Vagina (tissue), 2 donors: ENCODE measurements around the gene CTNNA3. TPM values are rescaled to one million over a fixed set of nuclear protein-coding genes. Genes with fewer than 3 reads are reported as not detected.

ENCODE experiments used
- DNase-seq, 2 donors: peaks; one replicate each; pipeline ENCODE4 v3.0.0-alpha.2; 2017; ENCODE audit errors: extremely low spot score in 2 of 2
- H3K27ac ChIP-seq: fragments of 200-600 bp; sonication (generic); one replicate; pipeline ENCODE4 v1.5.1; 2019
- H3K27me3 ChIP-seq: fragments of 200-600 bp; sonication (generic); one replicate; pipeline ENCODE4 v1.5.1; 2019
- H3K36me3 ChIP-seq, 2 donors: fragments of 200-600 bp; sonication (generic); one replicate each; pipeline ENCODE4 v1.5.1; 2017 to 2019
- H3K4me1 ChIP-seq: fragments of 200-600 bp; sonication (generic); one replicate; pipeline ENCODE4 v1.5.1; 2019
- H3K4me3 ChIP-seq, 2 donors: fragments of 200-600 bp; sonication (generic); 1 replicate in 1 of 2; 2 replicates in 1 of 2; pipeline ENCODE4 v1.5.1; 2016 to 2019
- H3K9me3 ChIP-seq: fragments of 200-600 bp; sonication (generic); one replicate; pipeline ENCODE4 v1.5.1; 2019
- CTCF ChIP-seq, 3 experiments: fragments of 450-650 bp in 2 of 3; fragments of 200-600 bp in 1 of 3; sonication (generic) in 1 of 3; IDR thresholded peaks; one replicate each; pipeline ENCODE4 v1.5.1; 2017 to 2019; ENCODE audit warnings: antibody characterized with exemption in 3 of 3, mild to moderate bottlenecking in 2 of 3, moderate library complexity in 2 of 3
- POLR2A ChIP-seq, 2 donors: fragments of 450-650 bp; IDR thresholded peaks; one replicate each; pipeline ENCODE4 v1.6.1; 2017; ENCODE audit warnings: antibody characterized with exemption in 2 of 2, mild to moderate bottlenecking in 2 of 2, moderate library complexity in 2 of 2
- POLR2AphosphoS5 ChIP-seq, 2 donors: sonication (generic); formaldehyde crosslinking; IDR thresholded peaks; one replicate each; pipeline ENCODE4 v1.9.0; 2017; ENCODE audit warnings: antibody characterized with exemption in 2 of 2, mild to moderate bottlenecking in 2 of 2, low read depth in 1 of 2; ENCODE audit not compliant: insufficient read depth in 1 of 2
- intact Hi-C: fragments of 100-400 bp; cut with DNase I; formaldehyde crosslinking; loops from one replicate; pipeline ENCODE4 v1.15.1; 2023
- total RNA-seq: library from RNA; depleted of rRNA; stranded (reverse); fragments of >200 nt; gene quantifications from one replicate; pipeline ENCODE4 v1.2.3, GENCODE V29; 2016

The CTNNA3 gene
- total RNA-seq, 1 donor from 2014 or later, result 0.98 TPM

- intact Hi-C loops, result no loop called here
- no peak overlapping the region for H3K4me3 ChIP-seq
- H3K9me3 ChIP-seq, result no peaks in the 10 kb centered on the region
- H3K27ac ChIP-seq, result no peak overlapping the region
- H3K4me1 ChIP-seq, result no peaks in the 10 kb centered on the region
- no peaks in the 10 kb centered on the region for H3K27me3 ChIP-seq
- H3K36me3 ChIP-seq, result no peaks in the 10 kb centered on the region
- TF ChIP-seq CTCF (IDR thresholded peaks at IDR 0.05) (no peak), POLR2A (IDR thresholded peaks at IDR 0.05) (no peak), POLR2AphosphoS5 (IDR thresholded peaks at IDR 0.05; ENCODE audit: insufficient read depth in 1 of 2, low read depth in 1 of 2) (no peak)
- DNase-seq, result no peak
Measured at GRCh38 chr10:66586073-66586472, 1109.9 kb downstream of the CTNNA3 start.

GRCh38 chr10:66575251-66575855 lies 1120.6 kb downstream of the CTNNA3 start:
- Histone ChIP-seq H3K27me3 (no peaks in the 10 kb centered on the region), H3K36me3 (no peaks in the 10 kb centered on the region), H3K4me1 (no peaks in the 10 kb centered on the region), H3K27ac (no peak overlapping the region), H3K9me3 (no peaks in the 10 kb centered on the region), H3K4me3 (no peak overlapping the region)
- TF ChIP-seq POLR2A (IDR thresholded peaks at IDR 0.05) (no peak), CTCF (IDR thresholded peaks at IDR 0.05) (no peak), POLR2AphosphoS5 (IDR thresholded peaks at IDR 0.05; ENCODE audit: insufficient read depth in 1 of 2, low read depth in 1 of 2) (no peak)
- no peak for DNase-seq
- intact Hi-C loops, result no loop called here

GRCh38 chr10:66572700-66573099 lies 1123.3 kb downstream of the CTNNA3 start:
- Histone ChIP-seq H3K27me3 (no peaks in the 10 kb centered on the region), H3K36me3 (no peaks in the 10 kb centered on the region), H3K9me3 (no peaks in the 10 kb centered on the region), H3K27ac (no peak overlapping the region), H3K4me3 (no peak overlapping the region), H3K4me1 (no peaks in the 10 kb centered on the region)
- no peak for DNase-seq
- TF ChIP-seq POLR2A (IDR thresholded peaks at IDR 0.05) (no peak), POLR2AphosphoS5 (IDR thresholded peaks at IDR 0.05; ENCODE audit: insufficient read depth in 1 of 2, low read depth in 1 of 2) (no peak), CTCF (IDR thresholded peaks at IDR 0.05) (no peak)
- intact Hi-C loops, result no loop called here

GRCh38 chr10:66565999-66566398 lies 1130.0 kb downstream of the CTNNA3 start:
- DNase-seq, result no peak
- H3K9me3 ChIP-seq, result no peaks in the 10 kb centered on the region
- H3K4me3 ChIP-seq, result no peak overlapping the region
- H3K27me3 ChIP-seq, result no peaks in the 10 kb centered on the region
- intact Hi-C loops, result no loop called here
- H3K4me1 ChIP-seq, result no peaks in the 10 kb centered on the region
- no peaks in the 10 kb centered on the region for H3K36me3 ChIP-seq
- no peak overlapping the region for H3K27ac ChIP-seq
- TF ChIP-seq POLR2AphosphoS5 (IDR thresholded peaks at IDR 0.05; ENCODE audit: insufficient read depth in 1 of 2, low read depth in 1 of 2), result no peak
- no peak for TF ChIP-seq CTCF (IDR thresholded peaks at IDR 0.05)
- no peak for TF ChIP-seq POLR2A (IDR thresholded peaks at IDR 0.05)

GRCh38 chr10:66564287-66564686 lies 1131.7 kb downstream of the CTNNA3 start:
- Histone ChIP-seq H3K27me3 (no peaks in the 10 kb centered on the region), H3K4me1 (no peaks in the 10 kb centered on the region), H3K9me3 (no peaks in the 10 kb centered on the region), H3K27ac (no peak overlapping the region), H3K4me3 (no peak overlapping the region), H3K36me3 (no peaks in the 10 kb centered on the region)
- intact Hi-C loops, result no loop called here
- TF ChIP-seq CTCF (IDR thresholded peaks at IDR 0.05), result no peak
- TF ChIP-seq POLR2AphosphoS5 (IDR thresholded peaks at IDR 0.05; ENCODE audit: insufficient read depth in 1 of 2, low read depth in 1 of 2), result no peak
- no peak for TF ChIP-seq POLR2A (IDR thresholded peaks at IDR 0.05)
- DNase-seq, result no peak
